Right lobe of liver (tissue), 4 donors: Measurements from ENCODE around the gene SCGB1A1.

Source experiments
- CTCF ChIP-seq, 4 donors: fragments of 200-600 bp in 3 of 4; fragments of 450-650 bp in 1 of 4; IDR thresholded peaks; one replicate each; pipeline versions ENCODE4 v1.5.1 to v1.8.0; 2016 to 2022; ENCODE audit warnings: antibody characterized with exemption in 4 of 4, mild to moderate bottlenecking in 2 of 4
- POLR2A ChIP-seq: fragments of 450-650 bp; IDR thresholded peaks from one replicate; pipeline ENCODE4 v1.6.1; 2017; ENCODE audit warnings: antibody characterized with exemption, mild to moderate bottlenecking
- donor health status: DM: no; HTN: no; CAD: no.
- donor health status: DM: no; HTN: no; CAD: no.
- donor health status: DM: no; HTN: yes; CAD: no.

- TF ChIP-seq CTCF (IDR thresholded peaks at IDR 0.05) (no peak), POLR2A (no peak)
Measured at GRCh38 chr11:62458212-62459002, 39.6 kb downstream of the SCGB1A1 start.
